ENCODE measurements around the gene ZFYVE19.

DNA sequence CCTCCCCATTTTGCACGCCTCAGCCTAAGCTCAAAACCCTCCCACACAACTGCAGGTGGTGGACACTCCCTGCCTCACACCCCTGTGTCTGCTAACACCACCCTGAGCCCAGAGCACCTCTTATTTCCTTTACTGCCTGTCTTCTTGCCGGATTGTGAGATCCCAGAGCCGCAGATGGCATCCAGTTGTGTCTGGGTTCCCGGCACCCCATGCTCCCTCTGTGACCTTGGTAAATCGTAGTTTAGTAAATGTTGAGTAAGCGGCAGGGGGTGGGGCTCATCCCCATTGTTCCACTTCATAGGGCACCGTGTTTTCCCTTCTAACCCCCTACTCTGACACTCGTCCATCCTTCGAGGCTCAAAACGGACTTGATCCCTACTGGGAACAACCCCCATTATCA lies 51.8 kb downstream of the ZFYVE19 start:
- TF ChIP-seq, protein P1, sequence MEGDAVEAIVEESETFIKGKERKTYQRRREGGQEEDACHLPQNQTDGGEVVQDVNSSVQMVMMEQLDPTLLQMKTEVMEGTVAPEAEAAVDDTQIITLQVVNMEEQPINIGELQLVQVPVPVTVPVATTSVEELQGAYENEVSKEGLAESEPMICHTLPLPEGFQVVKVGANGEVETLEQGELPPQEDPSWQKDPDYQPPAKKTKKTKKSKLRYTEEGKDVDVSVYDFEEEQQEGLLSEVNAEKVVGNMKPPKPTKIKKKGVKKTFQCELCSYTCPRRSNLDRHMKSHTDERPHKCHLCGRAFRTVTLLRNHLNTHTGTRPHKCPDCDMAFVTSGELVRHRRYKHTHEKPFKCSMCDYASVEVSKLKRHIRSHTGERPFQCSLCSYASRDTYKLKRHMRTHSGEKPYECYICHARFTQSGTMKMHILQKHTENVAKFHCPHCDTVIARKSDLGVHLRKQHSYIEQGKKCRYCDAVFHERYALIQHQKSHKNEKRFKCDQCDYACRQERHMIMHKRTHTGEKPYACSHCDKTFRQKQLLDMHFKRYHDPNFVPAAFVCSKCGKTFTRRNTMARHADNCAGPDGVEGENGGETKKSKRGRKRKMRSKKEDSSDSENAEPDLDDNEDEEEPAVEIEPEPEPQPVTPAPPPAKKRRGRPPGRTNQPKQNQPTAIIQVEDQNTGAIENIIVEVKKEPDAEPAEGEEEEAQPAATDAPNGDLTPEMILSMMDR (conservative IDR thresholded peaks at IDR 0.05; ENCODE audit: low read depth, low read length), result no peak
- TF ChIP-seq CEBPB (IDR thresholded peaks at IDR 0.05; ENCODE audit: low read depth, low read length) (no peak), RFX5 (IDR thresholded peaks at IDR 0.05; ENCODE audit: low read depth, low read length) (no peak), MAFK (IDR thresholded peaks at IDR 0.05; ENCODE audit: low read depth, low read length) (no peak), POLR2A (IDR thresholded peaks at IDR 0.05; ENCODE audit: low read depth, low read length) (no peak), RAD21 (IDR thresholded peaks at IDR 0.05; ENCODE audit: low read length) (no peak), BHLHE40 (IDR thresholded peaks at IDR 0.05; ENCODE audit: low read depth, low read length) (no peak), CHD1 (IDR thresholded peaks at IDR 0.05; ENCODE audit: low read depth, low read length) (no peak), RCOR1 (IDR thresholded peaks at IDR 0.05; ENCODE audit: insufficient replicate concordance, low read length) (no peak)
- TF ChIP-seq, protein P2, sequence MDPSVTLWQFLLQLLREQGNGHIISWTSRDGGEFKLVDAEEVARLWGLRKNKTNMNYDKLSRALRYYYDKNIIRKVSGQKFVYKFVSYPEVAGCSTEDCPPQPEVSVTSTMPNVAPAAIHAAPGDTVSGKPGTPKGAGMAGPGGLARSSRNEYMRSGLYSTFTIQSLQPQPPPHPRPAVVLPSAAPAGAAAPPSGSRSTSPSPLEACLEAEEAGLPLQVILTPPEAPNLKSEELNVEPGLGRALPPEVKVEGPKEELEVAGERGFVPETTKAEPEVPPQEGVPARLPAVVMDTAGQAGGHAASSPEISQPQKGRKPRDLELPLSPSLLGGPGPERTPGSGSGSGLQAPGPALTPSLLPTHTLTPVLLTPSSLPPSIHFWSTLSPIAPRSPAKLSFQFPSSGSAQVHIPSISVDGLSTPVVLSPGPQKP (IDR thresholded peaks at IDR 0.05; ENCODE audit: borderline replicate concordance, low read depth, low read length), result no peak
